NCI-H446 treated with DMSO at 0.1 percent for 48 hours (cell line): ENCODE measurements around the gene PAX6.

Experiments used
- DNase-seq: peaks from one replicate; lab custom pipeline; 2025; lab: John Stamatoyannopoulos, UW

PAX6 gene

DNA sequence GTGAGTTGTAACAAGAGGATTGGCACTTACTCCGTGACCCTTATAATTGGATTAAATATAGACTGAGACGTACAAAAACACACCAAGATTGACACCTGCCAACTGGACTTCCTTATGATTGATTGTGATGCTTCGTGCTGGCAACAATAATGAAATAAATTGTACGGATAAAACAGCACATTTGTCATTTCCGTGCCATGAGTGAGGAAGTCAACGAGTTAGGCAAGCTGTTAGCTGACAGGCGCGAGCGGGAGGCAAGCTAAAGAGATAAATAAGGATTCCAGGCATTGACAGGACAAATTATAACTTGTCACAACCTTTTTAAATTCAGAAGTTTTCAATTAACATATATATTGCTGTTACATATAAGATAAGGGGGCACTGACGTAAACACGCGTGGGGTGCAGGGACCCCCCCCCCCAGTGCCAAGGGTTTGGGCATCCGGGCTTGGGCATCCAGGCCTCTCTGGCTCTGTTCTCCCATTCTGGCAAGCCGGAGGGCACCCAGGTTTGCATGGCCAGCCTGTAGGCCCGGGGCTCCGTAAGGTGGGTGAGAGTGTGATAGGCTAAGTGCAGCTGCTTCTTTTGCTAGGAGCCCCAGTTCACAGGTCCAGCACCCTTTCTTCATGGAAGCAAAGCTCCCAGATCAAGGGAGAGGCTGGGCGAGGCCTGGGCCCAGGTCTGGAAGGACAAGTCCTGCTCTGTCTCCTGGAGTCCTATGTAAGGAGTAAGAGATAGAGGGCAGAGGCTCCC, 11.2 kb upstream of the PAX6 start:
- peak; percentile 21 for DNase-seq

DNA sequence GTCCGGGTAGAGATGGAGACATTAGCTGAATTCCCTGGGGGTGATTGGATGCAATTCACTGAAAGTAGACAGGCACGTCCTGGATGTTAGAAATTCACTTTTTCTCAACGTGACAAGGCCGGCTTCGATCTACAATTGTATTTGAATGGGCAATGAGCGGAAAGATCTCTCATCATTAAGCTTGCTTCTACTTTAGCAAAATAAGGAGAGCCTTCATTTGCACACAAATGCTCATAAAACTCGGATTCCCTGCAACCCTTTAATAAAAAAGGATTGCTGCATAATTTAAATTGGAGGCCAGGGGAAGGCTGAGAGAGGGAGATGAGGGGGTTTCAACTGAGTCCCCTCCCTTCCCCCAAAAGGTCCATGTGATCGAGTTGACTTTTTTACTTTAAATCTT, 10.6 kb upstream of the PAX6 start:
- DNase-seq, result no peak

GRCh38 chr11:31821235-31821764, 10.2 kb upstream of the PAX6 start:
- no peak for DNase-seq

DNA sequence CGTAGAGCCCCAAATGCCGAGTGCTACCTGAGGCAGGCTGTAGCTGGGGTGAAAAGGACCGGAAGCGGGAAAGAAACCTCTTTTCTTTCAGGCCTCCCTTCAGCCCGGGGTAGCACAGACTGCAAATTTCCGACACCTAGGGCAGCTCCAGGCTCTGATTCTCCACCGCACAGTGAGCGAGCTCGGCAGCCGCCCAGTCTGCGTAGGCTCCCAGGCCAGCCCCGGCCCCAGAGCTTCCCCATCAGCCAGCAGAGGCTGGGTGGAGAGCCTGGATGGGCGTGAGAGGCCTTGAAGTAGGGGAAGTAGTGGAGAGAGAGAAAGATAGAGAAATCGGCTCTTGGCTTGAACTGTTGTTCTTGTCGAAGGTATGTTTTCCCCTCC, 9.3 kb upstream of the PAX6 start:
- no peak for DNase-seq

DNA sequence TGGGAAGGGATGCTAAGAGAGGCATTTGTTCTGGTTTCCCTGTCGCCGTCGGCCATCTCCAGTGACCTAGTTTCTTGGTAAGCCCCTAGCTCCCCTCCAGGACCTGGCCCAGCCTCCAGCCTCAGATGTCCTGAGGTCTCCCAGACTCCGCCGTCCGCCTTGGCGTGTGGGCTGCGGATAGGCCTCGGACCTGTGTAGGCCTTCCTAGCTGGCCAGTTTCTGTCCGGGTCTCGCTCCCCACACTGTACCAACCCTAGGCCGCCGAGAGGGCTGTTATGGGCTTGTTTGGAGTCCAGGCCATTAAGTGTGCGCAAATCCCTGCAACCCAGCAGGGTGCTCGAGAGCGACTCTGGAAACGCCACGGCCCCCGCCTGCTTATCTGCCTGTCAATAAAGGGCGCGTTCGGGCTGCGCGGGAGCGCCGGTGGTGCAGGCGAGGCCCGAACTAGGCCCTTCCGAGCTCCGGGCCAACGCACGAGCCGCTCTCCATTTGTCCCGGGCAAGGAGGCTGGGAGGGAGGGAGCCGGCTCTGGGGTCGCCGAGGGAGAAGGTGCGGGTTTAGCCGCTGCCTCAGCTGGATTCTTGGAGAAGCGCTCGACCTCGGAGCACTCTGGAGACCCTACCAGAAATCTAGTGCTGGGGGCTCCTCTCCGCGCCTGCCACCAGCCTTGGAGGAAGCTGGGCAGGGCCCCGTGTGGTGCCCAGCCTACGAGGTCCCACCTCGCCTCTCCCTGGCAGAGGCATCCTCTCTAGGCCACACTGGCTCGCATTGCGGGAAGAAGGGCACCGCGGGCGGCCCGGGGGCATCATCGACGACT, 8.7 kb upstream of the PAX6 start:
- no peak for DNase-seq

DNA sequence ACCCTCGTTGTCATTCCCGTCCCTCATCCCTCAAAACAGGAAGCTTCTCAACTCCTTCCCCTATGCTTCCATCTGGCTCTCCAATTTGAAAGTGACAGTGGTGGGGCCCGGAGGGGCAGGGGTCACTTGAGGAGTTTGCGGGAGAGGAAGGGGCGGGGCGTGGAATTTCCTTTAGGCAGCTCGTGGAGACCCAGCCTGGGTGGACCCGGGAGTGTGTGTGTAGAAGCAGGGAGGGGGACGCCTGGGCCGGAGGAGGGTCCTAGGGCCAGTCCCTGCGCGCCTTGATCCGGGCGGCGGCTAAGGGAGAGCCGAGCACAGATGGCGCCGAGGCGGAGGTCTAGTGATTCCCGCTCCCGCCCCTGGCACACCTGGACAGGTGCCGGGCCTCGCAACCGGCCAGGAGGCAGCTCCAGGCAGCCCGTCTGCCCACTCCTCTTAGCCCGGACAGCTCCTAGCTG, 7.8 kb upstream of the PAX6 start:
- DNase-seq, result no peak

GRCh38 chr11:31818425-31818755, 7.3 kb upstream of the PAX6 start:
- no peak for DNase-seq

GRCh38 chr11:31817621-31818424, 6.7 kb upstream of the PAX6 start:
- DNase-seq, result no peak

DNA sequence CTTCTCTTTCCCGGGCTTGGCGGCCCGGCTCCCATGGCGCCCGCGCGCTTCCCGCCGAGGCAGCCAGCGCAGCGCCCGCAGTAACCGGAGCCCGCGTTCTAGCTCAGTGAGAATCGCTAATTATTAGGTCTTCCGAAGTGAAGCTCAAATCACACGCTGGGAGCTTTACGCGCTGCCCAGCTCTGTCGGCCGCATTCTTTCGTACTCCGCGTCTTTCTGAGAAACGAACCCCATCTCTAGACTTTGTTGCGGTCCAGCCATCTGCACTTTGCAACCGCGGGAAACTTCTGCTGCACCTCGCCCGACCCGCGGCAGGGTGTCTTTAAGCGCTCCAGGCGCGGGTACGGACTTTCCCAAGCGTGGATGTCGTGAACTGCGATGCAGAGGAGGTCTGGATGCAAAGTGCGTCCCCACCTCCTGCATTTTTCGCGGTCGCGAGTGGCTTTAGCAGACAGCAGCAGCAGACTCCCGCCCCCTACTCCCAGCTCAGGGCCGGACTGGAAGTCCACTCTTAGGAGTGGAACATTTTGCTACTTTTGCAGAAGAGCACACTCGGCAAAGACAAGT, 6.0 kb upstream of the PAX6 start:
- no peak for DNase-seq

- no peak for DNase-seq
These were observed 5.4 kb upstream of the PAX6 start for GRCh38 chr11:31816468-31817053.

DNA sequence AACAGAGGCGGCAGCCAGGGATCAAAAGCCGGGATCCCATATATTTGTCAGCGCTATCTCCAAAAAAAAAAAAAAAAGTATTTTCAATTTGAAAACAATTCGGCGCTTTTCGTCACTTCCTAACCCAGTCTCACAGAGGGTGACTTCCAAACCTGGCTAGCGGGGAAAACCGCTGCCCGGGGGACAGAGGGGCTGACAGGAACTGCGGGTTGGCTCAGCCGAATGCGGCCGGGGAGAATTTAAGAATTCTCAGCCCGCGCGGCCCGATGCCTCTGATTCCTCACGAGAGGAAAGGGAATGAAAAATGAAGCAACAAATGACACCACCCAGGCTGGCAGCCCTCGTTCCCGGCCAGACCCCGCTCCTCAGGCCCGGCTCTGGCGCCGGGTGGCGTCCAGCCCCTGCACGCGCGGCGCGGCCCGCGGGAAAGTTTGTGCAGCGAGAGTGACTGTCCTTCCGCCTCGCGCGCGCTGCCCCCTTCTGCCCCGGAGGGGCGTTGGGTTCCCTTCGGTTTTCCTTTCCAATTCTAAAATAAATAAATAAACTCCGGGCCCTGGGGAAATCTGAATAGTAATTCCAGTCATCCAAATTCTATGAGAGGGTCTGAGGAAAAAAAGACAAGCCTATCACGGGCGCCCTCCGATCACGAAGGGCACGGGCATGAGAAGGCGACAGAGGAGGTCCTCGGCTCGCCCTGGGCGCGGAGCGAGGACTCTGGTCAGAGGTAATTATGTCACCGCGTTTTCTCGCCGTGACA, 4.8 kb upstream of the PAX6 start:
- no peak for DNase-seq

GRCh38 chr11:31814176-31814868, 3.2 kb upstream of the PAX6 start:
- no peak for DNase-seq

DNA sequence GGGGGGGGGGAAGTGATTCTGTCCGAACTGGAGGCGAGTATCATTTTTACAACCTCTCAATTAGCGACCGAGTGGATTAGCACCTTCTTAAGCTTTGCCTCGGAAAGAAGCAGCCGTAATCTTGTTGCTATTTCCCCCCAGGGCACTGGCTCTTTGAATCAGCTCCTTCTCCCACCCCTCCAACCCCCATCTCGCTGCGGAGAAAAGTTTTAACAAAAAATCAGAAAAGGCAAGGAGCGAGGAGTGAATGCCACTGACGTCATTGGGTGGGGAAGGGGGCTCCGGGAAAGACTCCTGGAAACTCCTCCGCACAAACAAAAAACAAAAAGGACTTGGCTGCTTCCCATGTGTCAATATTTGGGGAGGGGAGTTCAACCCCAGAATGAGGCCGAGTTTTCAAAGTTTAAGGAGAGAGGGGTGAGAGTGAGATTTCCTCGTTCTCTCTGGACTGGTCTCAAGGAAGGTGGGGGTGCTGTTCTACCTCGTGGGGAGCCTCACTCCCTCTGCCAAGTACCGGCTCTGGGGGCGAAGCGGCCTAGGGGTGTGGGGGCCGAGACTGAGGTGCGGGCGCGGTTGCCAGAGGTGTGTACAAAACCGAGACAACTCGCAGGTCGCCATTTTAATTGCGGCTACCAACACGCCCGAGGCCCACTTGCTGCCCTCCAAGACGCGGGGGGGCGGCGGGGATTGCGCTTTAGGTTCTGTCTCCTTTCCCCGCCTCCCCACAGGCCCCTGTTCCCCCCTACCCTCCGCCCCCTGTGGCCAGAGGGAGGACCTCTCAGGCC, 2.5 kb upstream of the PAX6 start:
- no peak for DNase-seq

DNA sequence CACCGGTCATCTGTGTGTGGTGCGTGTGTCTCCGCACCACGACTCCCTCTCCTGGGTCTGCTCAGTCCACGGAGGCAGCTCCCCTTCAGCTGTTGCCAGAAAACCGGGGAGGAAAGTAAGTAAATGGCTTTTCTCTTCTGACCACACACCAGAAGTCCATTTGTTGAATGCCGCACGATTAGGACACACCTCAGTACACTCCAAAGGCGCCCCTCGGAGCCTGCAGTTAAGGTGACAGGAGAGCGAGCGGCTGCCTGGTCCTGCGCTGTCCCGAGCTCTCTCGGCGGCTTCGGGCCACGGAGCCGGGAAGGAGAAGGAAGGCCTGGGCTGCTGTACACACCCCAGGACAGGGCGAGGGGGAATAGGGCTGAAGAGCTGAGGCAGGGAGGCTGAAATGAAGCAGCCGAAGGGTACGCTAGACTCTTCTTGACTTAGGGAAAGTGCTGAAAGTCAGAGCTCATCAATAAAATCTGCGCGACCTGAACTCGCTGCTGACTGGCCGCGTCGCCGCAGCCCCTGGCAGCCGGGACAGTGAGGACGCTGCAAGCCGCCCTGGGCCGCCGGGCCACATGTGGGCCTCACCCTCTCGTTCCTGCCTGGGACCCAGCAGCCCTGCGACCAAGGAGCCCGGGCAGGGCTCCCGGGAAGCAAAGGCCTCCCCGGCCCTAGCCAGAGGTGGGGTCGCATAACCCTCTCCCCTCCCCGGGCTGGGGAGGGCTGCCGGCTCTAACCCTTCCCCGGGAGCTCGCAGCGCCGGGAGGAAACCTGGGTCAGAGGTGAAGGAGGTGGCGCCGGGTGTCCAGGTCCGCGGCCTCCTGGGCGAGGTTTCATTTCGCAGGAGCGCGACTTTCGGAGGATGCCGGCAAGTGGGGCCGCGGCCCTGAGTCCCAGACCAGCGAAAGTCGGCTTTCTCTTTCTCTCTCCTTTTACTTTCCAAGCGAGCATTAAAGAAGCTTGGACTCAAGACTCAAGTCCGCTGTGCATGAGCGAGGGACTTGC, 1.6 kb upstream of the PAX6 start:
- DNase-seq, result no peak

GRCh38 chr11:31809857-31810778, 1.0 kb downstream of the PAX6 start:
- DNase-seq, result no peak

DNA sequence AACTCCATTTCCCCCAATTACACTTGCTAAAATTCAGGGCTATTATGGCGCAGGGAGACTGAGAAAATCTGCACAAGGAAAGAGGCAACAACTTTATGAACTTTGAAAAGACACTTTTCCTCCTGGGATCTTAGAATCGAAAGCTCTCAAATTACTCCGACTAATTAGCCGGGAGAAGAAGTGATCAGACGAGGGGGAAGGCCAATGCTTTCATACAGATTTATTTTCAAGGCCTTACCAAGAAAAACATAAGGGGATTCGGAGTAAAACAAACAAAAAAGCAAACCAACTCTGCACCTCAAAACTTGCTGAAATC, 1.6 kb downstream of the PAX6 start:
- no peak for DNase-seq
